K562 (cell line): ENCODE measurements around the gene RSBN1L. TPM values are rescaled to one million over a fixed set of nuclear protein-coding genes. Genes with fewer than 3 reads are reported as not detected.

Experiments used
- ATAC-seq: fragments of 200-7000 bp; cut with Tn5 transposase; 3 replicates; pipeline ENCODE4 v1.9.1; 2020; ENCODE audit warnings: moderate library complexity
- BruUV-seq: library from RNA; stranded (reverse); fragments of 400-500 nt; replicated peaks from 2 replicates; lab custom pipeline; 2021; lab: Mats Ljungman, UMichigan
- CTCF ChIA-PET: fragments of 300-600 bp; formaldehyde crosslinking; extraction: SDS; loops from one replicate; lab custom pipeline; 2021; ENCODE audit warnings: low intra/inter-chr PET ratio; lab: Yijun Ruan, JAX
- POLR2A ChIA-PET: fragments of 300-600, 350-650 bp; sonication (Branson Sonifier 250); formaldehyde crosslinking; extraction: SDS; loops from one replicate; lab custom pipeline; 2021; ENCODE audit warnings: antibody characterized with exemption, inconsistent platforms; lab: Yijun Ruan, JAX
- DNase-seq, 4 experiments: peaks; one replicate each; pipeline versions ENCODE4 v3.0.0 to v3.0.0-alpha.2; 2011 to 2018; ENCODE audit warnings: low spot score in 3 of 4, mixed read lengths in 3 of 4; ENCODE audit errors: extremely low read depth in 1 of 4
- FAIRE-seq: peaks from 2 replicates; lab custom pipeline; 2011; peaks lifted over from hg19 to GRCh38; lab: Jason Lieb, UNC
- H2AFZ ChIP-seq: 2 replicates; pipeline ENCODE4 v1.6.0; 2011; ENCODE audit warnings: low read depth, low read length, control low read depth, inconsistent platforms
- H3K27ac ChIP-seq: fragments of 200-600 bp; 3 replicates; pipeline ENCODE4 v1.8.0; 2011; ENCODE audit warnings: low read depth, mild to moderate bottlenecking, control low read depth, inconsistent platforms, low read length, moderate library complexity, mixed read lengths; ENCODE audit errors: extremely low read depth
- H3K27me3 ChIP-seq, 2 experiments: fragments of 300-600 bp in 1 of 2; 2 replicates in 1 of 2; 3 replicates in 1 of 2; pipeline versions ENCODE4 v1.6.0 to v1.8.0; 2011; ENCODE audit warnings: inconsistent platforms in 2 of 2, low read length in 2 of 2, mild to moderate bottlenecking in 1 of 2, mixed read lengths in 1 of 2, moderate library complexity in 1 of 2; ENCODE audit not compliant: control insufficient read depth in 2 of 2, insufficient read depth in 2 of 2
- H3K36me3 ChIP-seq: fragments of 300-600 bp; 3 replicates; pipeline ENCODE4 v1.8.0; 2011; ENCODE audit warnings: mild to moderate bottlenecking, low read length, inconsistent platforms; ENCODE audit not compliant: control insufficient read depth, insufficient read depth
- H3K4me1 ChIP-seq, 2 experiments: fragments of 200-600 bp in 1 of 2; replicated peaks in 1 of 2; 2 replicates in 1 of 2; 3 replicates in 1 of 2; pipeline versions ENCODE4 v1.5.1 to v1.8.0; 2011; ENCODE audit warnings: inconsistent platforms in 2 of 2, low read length in 2 of 2, mild to moderate bottlenecking in 1 of 2, mixed read lengths in 1 of 2, moderate library complexity in 1 of 2; ENCODE audit not compliant: control insufficient read depth in 2 of 2, insufficient read depth in 2 of 2
- H3K4me2 ChIP-seq: 2 replicates; pipeline ENCODE4 v1.6.1; 2011; ENCODE audit warnings: low read length, control low read depth, inconsistent platforms, mixed read lengths; ENCODE audit not compliant: insufficient read depth
- H3K4me3 ChIP-seq: fragments of 200-600 bp; sonication (generic), shearing (Covaris generic); 2 replicates; pipeline ENCODE4 v1.5.1; 2016; ENCODE audit warnings: control low read depth, inconsistent platforms
- H3K79me2 ChIP-seq: fragments of 200-600 bp; 3 replicates; pipeline ENCODE4 v1.8.0; 2011; ENCODE audit warnings: low read length, inconsistent platforms; ENCODE audit not compliant: control insufficient read depth, insufficient read depth
- H3K9ac ChIP-seq, 2 experiments: 2 replicates each; pipeline versions ENCODE4 v1.6.0 to v1.6.1; 2011; ENCODE audit warnings: low read depth in 2 of 2, low read length in 2 of 2, control low read depth in 1 of 2, inconsistent platforms in 1 of 2, mild to moderate bottlenecking in 1 of 2, mixed read lengths in 1 of 2; ENCODE audit not compliant: insufficient read depth in 1 of 2
- H3K9me1 ChIP-seq: one replicate; pipeline ENCODE4 v1.6.0; 2011; ENCODE audit warnings: inconsistent platforms, mild to moderate bottlenecking, low read length, moderate library complexity; ENCODE audit not compliant: control insufficient read depth, insufficient read depth
- H3K9me3 ChIP-seq: replicated peaks from 2 replicates; pipeline ENCODE4 v1.5.1; 2011; ENCODE audit warnings: low read depth, low read length, inconsistent platforms; ENCODE audit not compliant: control insufficient read depth, insufficient read depth
- H4K20me1 ChIP-seq: replicated peaks from 2 replicates; pipeline ENCODE4 v1.6.1; 2011; ENCODE audit warnings: low read length, inconsistent platforms, mixed read lengths; ENCODE audit not compliant: control insufficient read depth, insufficient read depth
- CBX2 ChIP-seq: fragments of 200-600 bp; sonication (generic); IDR thresholded peaks from one replicate; pipeline ENCODE4 v1.6.1; 2012; ENCODE audit warnings: mild to moderate bottlenecking, low read length, inconsistent platforms; ENCODE audit not compliant: insufficient read depth, poor library complexity, severe bottlenecking
- CCAR2 ChIP-seq: fragments of 200-400 bp; formaldehyde crosslinking; IDR thresholded peaks from 2 replicates; pipeline ENCODE4 v1.6.1; 2017; ENCODE audit warnings: mild to moderate bottlenecking, low read depth, low read length
- CHD7 ChIP-seq: fragments of 200-600 bp; sonication (generic); IDR thresholded peaks from one replicate; pipeline ENCODE4 v1.6.1; 2012; ENCODE audit warnings: mild to moderate bottlenecking, low read depth, low read length, inconsistent platforms
- HEY1 ChIP-seq: fragments of 250-450 bp; sonication (Bioruptor Pico); IDR thresholded peaks from 2 replicates; pipeline ENCODE4 v1.5.0; 2020; ENCODE audit warnings: mild to moderate bottlenecking, moderate library complexity, borderline replicate concordance
- POLR2H ChIP-seq: IDR thresholded peaks from 2 replicates; pipeline ENCODE4 v1.6.1; 2016; ENCODE audit warnings: missing genetic modification characterization, low read depth, mild to moderate bottlenecking, control low read depth, missing compliant biosample characterization, moderate library complexity
- in situ Hi-C: fragments of 300-500 bp; cut with MboI; formaldehyde crosslinking; loops from 4 replicates; pipeline ENCODE4 v1.15.0; 2018; ENCODE audit warnings: inconsistent platforms, mixed read lengths
- intact Hi-C: fragments of 100-400 bp; cut with micrococcal nuclease; formaldehyde crosslinking; loops from 2 replicates; pipeline ENCODE4 v1.14.2; 2022
- polyA plus RNA-seq, 8 experiments: library from polyadenylated mRNA; depleted of rRNA in 4 of 8; stranded (reverse) in 5 of 8; unstranded in 3 of 8; fragments of >200 nt; fragmentation: Nextera tagmentation in 2 of 8; fragmentation: Illumina TruSeq in 1 of 8; extraction: Ambion mirVana in 2 of 8; extraction: Trizol in 1 of 8; gene quantifications; 2 replicates each; pipeline versions ENCODE4 v1.2.1 to v1.2.3, GENCODE V29; 2011 to 2014; ENCODE audit warnings: inconsistent platforms in 1 of 8, missing spikeins in 1 of 8
- total RNA-seq, 7 experiments: library from RNA; depleted of rRNA in 6 of 7; stranded (reverse); fragments of >200 nt in 6 of 7; fragmentation: Illumina TruSeq in 2 of 7; extraction: Trizol in 2 of 7; gene quantifications; 2 replicates each; pipeline versions ENCODE4 v1.2.1 to v1.2.3, GENCODE V29; 2011 to 2021; ENCODE audit warnings: low replicate concordance in 1 of 7

Gene RSBN1L
- total and polyA plus RNA-seq, 9 of the 15 experiments (the other 6 are each of a cell fraction or from before 2014, with no cell fraction given): 6.2 to 35.2 (median 20.1) TPM

- TF ChIP-seq CCAR2 (no peak), CBX2 (no peak), POLR2H (no peak), HEY1 (CRISPR knock-in tag) (no peak), CHD7 (no peak)
- no peak overlapping the region for H3K9ac ChIP-seq
- in situ Hi-C loops (no loop called here), intact Hi-C loops (no loop called here)
- DNase-seq (no peak), FAIRE-seq (no peak), ATAC-seq (no peak)
- ChIA-PET CTCF (no interaction called here), POLR2A (interaction anchor here (0.6 kb wide), 1 partner anchor 12 kb away, joined by 3 read pairs; no protein-coding TSS in a partner anchor)
- H3K27ac ChIP-seq: no peak overlapping the region
- H4K20me1 ChIP-seq: no peaks in the 10 kb centered on the region
- H3K4me1 ChIP-seq: no peaks in the 10 kb centered on the region
- H3K79me2 ChIP-seq: no peaks in the 10 kb centered on the region
- no TSS peak for BruUV-seq
- H3K9me3 ChIP-seq: no peaks in the 10 kb centered on the region
- no peaks in the 10 kb centered on the region for H3K27me3 ChIP-seq
- H3K4me2 ChIP-seq: no peak overlapping the region
- H2AFZ ChIP-seq: no peak overlapping the region
- no peaks in the 10 kb centered on the region for H3K9me1 ChIP-seq
- peaks cover 38% of the 10 kb centered on the region for H3K36me3 ChIP-seq
- H3K4me3 ChIP-seq: no peak overlapping the region
Observed at GRCh38 chr7:77679608-77680007, 16.7 kb upstream of the RSBN1L start.
